OCI-LY1 (cell line): Measurements from ENCODE around the gene NLRP1.

ENCODE experiments used
- CTCF ChIP-seq: fragments of 200-600 bp; sonication (generic), shearing (Covaris generic); IDR thresholded peaks from 2 replicates; pipeline ENCODE4 v1.5.1; 2017; ENCODE audit warnings: mild to moderate bottlenecking, antibody characterized with exemption, low read length, moderate library complexity, mixed read lengths
- EZH2 ChIP-seq: fragments of 200-600 bp; sonication (generic), shearing (Covaris generic); IDR thresholded peaks from 2 replicates; pipeline ENCODE4 v1.8.0; 2017; ENCODE audit warnings: borderline replicate concordance, mixed run types, mild to moderate bottlenecking, antibody characterized with exemption, low read length, moderate library complexity, mixed read lengths

- TF ChIP-seq CTCF, result no peak
- no peak for TF ChIP-seq EZH2
Observed at GRCh38 chr17:5464717-5465507, 119.4 kb downstream of the NLRP1 start.
